Measurements from ENCODE around the gene HOXD9. TPM values are rescaled to one million over a fixed set of nuclear protein-coding genes. Genes with fewer than 3 reads are reported as not detected.

The HOXD9 gene
- total RNA-seq, 1 donor, result 0.36 TPM

- Histone ChIP-seq H3K4me2 (ENCODE audit: insufficient read depth, low read length) (no peak overlapping the region), H2AFZ (ENCODE audit: low read length) (no peak overlapping the region), H3K27me3 (ENCODE audit: insufficient read depth, low read length) (peaks cover 51% of the 10 kb centered on the region)
Observed at GRCh38 chr2:176169711-176170110, 47.2 kb downstream of the HOXD9 start.

GRCh38 chr2:176170602-176171305 lies 48.2 kb downstream of the HOXD9 start:
- Histone ChIP-seq H4K20me1 (ENCODE audit: insufficient read depth, low read length) (no peaks in the 10 kb centered on the region), H3K4me3 (ENCODE audit: insufficient read depth, low read length) (no peak overlapping the region), H3K4me1 (ENCODE audit: insufficient read depth, low read length) (peaks cover 5% of the 10 kb centered on the region), H3K9me3 (ENCODE audit: low read depth, low read length) (no peaks in the 10 kb centered on the region), H3K4me2 (ENCODE audit: insufficient read depth, low read length) (no peak overlapping the region), H3K79me2 (ENCODE audit: insufficient read depth, low read length) (no peaks in the 10 kb centered on the region), H3K27ac (ENCODE audit: low read depth, low read length) (no peak overlapping the region), H2AFZ (ENCODE audit: low read length) (no peak overlapping the region), H3K27me3 (ENCODE audit: insufficient read depth, low read length) (peaks cover 46% of the 10 kb centered on the region), H3K36me3 (ENCODE audit: insufficient read depth, low read length) (no peaks in the 10 kb centered on the region)
- TF ChIP-seq, protein P1, sequence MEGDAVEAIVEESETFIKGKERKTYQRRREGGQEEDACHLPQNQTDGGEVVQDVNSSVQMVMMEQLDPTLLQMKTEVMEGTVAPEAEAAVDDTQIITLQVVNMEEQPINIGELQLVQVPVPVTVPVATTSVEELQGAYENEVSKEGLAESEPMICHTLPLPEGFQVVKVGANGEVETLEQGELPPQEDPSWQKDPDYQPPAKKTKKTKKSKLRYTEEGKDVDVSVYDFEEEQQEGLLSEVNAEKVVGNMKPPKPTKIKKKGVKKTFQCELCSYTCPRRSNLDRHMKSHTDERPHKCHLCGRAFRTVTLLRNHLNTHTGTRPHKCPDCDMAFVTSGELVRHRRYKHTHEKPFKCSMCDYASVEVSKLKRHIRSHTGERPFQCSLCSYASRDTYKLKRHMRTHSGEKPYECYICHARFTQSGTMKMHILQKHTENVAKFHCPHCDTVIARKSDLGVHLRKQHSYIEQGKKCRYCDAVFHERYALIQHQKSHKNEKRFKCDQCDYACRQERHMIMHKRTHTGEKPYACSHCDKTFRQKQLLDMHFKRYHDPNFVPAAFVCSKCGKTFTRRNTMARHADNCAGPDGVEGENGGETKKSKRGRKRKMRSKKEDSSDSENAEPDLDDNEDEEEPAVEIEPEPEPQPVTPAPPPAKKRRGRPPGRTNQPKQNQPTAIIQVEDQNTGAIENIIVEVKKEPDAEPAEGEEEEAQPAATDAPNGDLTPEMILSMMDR (IDR thresholded peaks at IDR 0.05; ENCODE audit: extremely low read depth, low read depth, low read length), result no peak
- DNase-seq (ENCODE audit: insufficient read length, low spot score, missing footprints), result peak; percentile 68

More at GRCh38 chr2:176169711-176170110, 47.2 kb downstream of the HOXD9 start:
- Histone ChIP-seq H3K4me1 (ENCODE audit: insufficient read depth, low read length) (peaks cover 8% of the 10 kb centered on the region), H3K4me3 (ENCODE audit: insufficient read depth, low read length) (no peak overlapping the region), H3K9me3 (ENCODE audit: low read depth, low read length) (no peaks in the 10 kb centered on the region), H4K20me1 (ENCODE audit: insufficient read depth, low read length) (no peaks in the 10 kb centered on the region), H3K79me2 (ENCODE audit: insufficient read depth, low read length) (no peaks in the 10 kb centered on the region), H3K36me3 (ENCODE audit: insufficient read depth, low read length) (no peaks in the 10 kb centered on the region), H3K27ac (ENCODE audit: low read depth, low read length) (no peak overlapping the region)
- TF ChIP-seq, protein P1 (IDR thresholded peaks at IDR 0.05; ENCODE audit: extremely low read depth, low read depth, low read length), result no peak
- DNase-seq (ENCODE audit: insufficient read length, low spot score, missing footprints), result peak; percentile 77

GRCh38 chr2:176171351-176172006 lies 49.0 kb downstream of the HOXD9 start:
- TF ChIP-seq, protein P1 (IDR thresholded peaks at IDR 0.05; ENCODE audit: extremely low read depth, low read depth, low read length), result no peak

More at GRCh38 chr2:176171351-176172006, 49.0 kb downstream of the HOXD9 start:
- H3K27ac ChIP-seq (ENCODE audit: low read depth, low read length), result no peak overlapping the region
- peaks cover 41% of the 10 kb centered on the region for H3K27me3 ChIP-seq (ENCODE audit: insufficient read depth, low read length)
- H2AFZ ChIP-seq (ENCODE audit: low read length), result no peak overlapping the region
- no peak overlapping the region for H3K4me3 ChIP-seq (ENCODE audit: insufficient read depth, low read length)
- H3K36me3 ChIP-seq (ENCODE audit: insufficient read depth, low read length), result no peaks in the 10 kb centered on the region
- peaks cover 5% of the 10 kb centered on the region for H3K4me1 ChIP-seq (ENCODE audit: insufficient read depth, low read length)
- H4K20me1 ChIP-seq (ENCODE audit: insufficient read depth, low read length), result no peaks in the 10 kb centered on the region
- no peaks in the 10 kb centered on the region for H3K79me2 ChIP-seq (ENCODE audit: insufficient read depth, low read length)
- H3K9me3 ChIP-seq (ENCODE audit: low read depth, low read length), result no peaks in the 10 kb centered on the region
- peak; percentile 85 for DNase-seq (ENCODE audit: insufficient read length, low spot score, missing footprints)
- no peak overlapping the region for H3K4me2 ChIP-seq (ENCODE audit: insufficient read depth, low read length)
